22Rv1 (cell line): ENCODE results near the gene SLC7A1.

Source experiments
- CTCF ChIP-seq: fragments of 450-650 bp; IDR thresholded peaks from 2 replicates; pipeline ENCODE4 v1.5.1; 2017; ENCODE audit warnings: mild to moderate bottlenecking
- ZFX ChIP-seq: fragments of 450-650 bp; IDR thresholded peaks from 2 replicates; pipeline ENCODE4 v1.6.1; 2017; ENCODE audit warnings: antibody characterized with exemption, borderline replicate concordance

DNA sequence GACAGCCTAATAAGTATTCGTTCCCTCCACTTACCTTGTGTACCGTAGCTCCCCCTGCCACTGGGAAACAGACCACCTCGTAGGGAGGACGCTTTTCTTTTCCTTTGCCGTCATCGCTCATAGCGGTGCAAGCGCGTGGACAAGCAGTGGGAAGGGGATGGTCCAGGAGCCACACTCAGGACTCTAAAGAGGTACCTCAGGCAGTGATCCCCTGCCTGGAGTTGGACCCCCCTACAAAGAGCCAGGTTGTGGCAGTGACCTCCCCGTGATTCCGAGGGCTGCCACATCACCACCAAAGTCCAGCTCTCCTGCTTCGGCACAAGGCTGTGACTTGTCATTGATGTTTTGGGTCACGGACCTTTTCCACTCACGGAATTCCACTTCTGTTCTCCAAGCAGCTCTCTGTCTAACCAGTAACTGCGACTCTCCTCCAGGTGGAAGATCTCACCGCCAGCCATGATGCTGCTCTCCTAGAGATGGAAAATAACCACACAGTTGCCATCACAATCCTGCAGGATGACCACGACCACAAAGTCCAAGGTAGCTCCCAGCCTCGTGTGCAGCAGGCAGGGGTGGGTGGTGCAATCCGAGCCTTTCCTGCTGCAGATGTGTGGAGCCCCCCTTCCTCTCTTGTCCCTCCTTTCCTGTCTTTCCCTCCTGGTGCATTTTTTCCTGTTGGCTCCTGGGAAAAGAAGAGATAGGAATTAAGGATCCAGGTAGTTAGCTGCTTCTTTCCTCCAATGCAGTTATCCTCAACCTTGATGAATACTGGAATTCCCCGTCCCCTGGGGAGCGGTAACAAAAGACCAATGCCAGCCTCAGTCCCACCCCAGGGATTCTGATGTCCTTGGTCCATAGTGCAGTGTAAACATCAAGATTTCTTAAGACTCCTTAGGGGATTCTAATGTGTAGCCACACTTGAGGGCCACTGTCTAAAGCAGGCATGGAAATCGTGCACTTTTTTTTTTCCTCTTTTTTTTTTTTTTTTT, 107.7 kb downstream of the SLC7A1 start:
- no peak for TF ChIP-seq ZFX
- no peak for TF ChIP-seq CTCF
